Inflammatory macrophage (primary cell): ENCODE measurements around the gene HSPG2.
"Not testable (repeated sequence)": the region's sequence is repeated elsewhere in the genome, so short reads cannot be mapped to it uniquely, and the experiment has no call there.

Source experiments
- DNase-seq, 2 donors: peaks; one replicate each; pipeline ENCODE4 v3.0.0-alpha.2; 2020 to 2022

Gene HSPG2

GRCh38 chr1:21912038-21912758 is 24.9 kb downstream of the HSPG2 start:
- DNase-seq: peak in 1 of 2 donors; percentile 14

DNA sequence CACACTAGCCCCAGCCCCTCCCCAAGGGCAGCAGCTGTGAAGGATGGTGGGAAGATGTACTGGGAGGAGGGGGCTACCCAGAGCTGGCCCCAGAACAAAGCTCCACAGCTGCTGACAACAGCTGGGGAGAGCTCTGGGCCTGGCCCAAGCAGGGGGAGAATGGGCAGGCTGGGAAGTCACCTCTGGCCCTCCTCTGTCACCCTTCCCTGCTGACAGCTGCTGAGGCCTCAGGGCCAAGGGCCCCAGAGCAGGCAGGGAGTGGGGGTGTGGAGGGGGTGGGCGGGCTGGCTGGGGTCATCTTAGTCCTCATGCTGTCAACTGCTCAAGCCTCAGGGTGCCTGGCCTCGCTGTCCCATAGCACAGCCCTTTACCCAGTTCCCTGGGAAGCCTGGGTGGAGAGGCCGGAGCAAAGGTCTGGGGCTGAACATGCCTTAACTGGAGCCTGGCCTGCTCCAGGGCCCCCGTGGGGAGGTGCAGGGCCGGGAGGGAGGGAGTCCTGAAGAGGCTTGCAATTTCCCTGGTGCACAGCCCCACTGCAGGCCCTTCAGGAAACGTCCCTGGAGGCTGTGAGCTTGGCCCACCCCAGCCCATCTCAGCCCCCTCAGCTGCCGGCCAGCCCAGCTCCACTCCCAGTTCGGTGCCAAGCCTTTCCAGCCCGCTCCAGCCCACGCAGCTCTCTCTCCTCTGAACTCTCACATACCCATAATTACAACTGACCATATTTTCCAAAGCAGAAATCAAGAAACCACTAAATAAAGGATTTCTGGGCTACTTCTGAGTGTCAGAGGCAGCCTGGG is 25.7 kb downstream of the HSPG2 start:
- DNase-seq: peak in 1 of 2 donors; percentile 20

- DNase-seq: no peak
These were observed 26.4 kb downstream of the HSPG2 start for GRCh38 chr1:21910558-21911204.

- DNase-seq: peak; percentile 61 to 73
These were observed 27.2 kb downstream of the HSPG2 start for GRCh38 chr1:21909787-21910503.

GRCh38 chr1:21909286-21909759 is 27.8 kb downstream of the HSPG2 start:
- DNase-seq: no peak

GRCh38 chr1:21907737-21908534 is 29.2 kb downstream of the HSPG2 start:
- DNase-seq: not testable (repeated sequence)

GRCh38 chr1:21907079-21907418 is 30.1 kb downstream of the HSPG2 start:
- no peak for DNase-seq

GRCh38 chr1:21906173-21907078 is 30.7 kb downstream of the HSPG2 start:
- DNase-seq: peak in 1 of 2 donors; percentile 20

- DNase-seq: peak; percentile 53 to 64
These were observed 32.2 kb downstream of the HSPG2 start for GRCh38 chr1:21904704-21905520.

DNA sequence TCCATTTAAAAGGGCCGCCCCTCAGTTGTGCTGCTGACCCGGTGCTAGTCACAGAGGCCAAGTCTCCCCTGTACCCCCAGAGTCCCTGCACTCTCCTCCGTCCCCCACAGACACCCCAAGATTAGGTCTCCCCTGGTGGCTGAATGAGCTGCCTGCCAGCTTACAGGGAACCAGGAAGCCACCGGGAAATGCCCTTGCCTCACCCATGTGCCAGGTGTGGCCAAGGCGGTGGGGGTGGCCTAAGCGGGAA is 32.7 kb downstream of the HSPG2 start:
- DNase-seq: no peak

DNA sequence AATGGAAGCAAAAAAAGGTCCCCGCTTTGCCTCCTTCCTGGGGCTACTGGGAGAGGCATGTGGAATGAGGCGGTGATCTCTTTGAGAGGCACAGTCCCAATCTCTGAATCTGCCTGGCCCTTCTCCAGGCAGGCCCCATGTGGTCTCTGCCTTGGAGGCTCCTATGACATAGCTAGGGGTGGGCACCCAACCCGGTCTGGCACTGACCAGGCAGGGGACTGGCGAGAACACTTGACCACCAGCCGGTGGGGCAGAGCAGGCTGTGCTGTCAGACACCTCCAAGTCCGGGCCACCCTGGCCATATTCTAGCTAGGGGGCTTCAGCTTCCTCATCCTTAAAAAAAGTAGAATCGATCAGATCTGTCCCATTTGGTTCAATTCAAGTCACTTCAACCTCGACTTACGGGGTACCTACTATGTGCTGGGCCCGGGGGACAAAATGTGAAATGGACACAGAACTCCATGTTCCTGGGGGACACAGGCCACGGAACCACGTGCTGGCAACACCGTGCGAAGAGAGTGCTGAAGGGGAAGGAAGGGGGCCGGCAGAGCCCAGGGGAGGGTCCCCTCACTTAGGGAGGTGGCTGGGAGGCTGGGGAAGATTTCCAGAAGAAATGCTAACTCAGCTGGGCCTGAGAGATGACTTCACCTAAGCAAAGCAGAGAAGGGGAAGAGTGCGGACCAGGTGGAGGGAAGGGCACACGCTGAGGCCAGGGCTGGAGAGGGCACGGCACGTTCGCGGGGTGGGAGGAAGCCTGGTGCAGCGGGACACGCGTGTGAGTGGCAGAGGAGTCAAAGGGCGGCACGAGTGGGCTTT is 33.3 kb downstream of the HSPG2 start:
- DNase-seq: no peak

GRCh38 chr1:21902026-21903012 is 34.8 kb downstream of the HSPG2 start:
- no peak for DNase-seq

DNA sequence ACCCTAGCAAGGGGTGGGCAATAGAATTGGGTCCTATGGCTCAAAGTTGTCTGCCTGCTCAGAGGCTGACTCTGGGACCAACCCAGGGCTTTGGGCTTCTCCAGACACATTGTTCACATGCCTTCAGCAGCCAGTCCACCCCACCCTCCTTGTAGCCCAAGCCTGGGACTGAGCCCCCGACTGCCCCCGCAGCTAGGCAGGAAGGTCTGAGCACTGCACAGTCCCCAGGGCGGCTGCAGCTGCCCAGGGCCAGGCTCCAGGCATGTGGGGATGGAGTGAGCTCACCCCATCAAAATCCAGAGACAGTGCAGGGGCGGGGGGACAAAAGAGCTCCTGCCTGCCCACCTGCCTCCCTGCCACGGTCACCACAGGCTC is 35.6 kb downstream of the HSPG2 start:
- DNase-seq: no peak

DNA sequence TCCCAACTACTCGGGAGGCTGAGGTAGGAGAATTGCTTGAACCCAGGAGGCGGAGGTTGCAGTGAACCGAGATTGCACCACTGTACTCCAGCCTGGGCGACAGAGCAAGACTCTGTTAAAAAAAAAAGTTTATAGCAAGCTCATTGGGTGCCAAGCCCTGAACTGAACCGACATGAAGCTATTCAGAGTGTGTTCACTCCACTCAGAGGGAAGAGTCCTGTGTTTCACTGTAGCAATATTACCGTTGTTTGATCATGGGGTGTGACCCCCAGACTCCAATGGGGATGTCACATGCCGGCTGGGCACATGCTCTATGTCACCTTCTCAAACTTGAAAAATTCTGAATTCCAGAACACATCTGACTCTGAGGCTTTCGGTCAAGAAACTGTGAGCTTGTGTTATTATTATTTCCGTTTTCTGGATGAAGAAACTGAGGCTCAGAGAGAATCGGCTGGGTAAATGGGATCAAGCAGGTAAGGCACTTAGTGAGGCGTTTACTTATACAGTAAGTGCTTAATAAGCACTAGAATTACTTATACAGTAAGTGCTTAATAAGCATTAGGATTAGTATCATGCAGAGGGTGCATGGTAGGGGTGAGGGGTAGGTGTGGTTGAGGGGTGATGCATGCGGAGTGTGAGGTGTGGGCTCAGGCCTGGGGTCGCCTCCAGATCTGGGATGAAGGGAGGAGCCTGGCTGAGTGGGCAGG is 36.2 kb downstream of the HSPG2 start:
- DNase-seq: no peak

GRCh38 chr1:21899987-21900386 is 37.1 kb downstream of the HSPG2 start:
- no peak for DNase-seq

GRCh38 chr1:21899267-21899810 is 37.8 kb downstream of the HSPG2 start:
- no peak for DNase-seq
